Fibroblast of mammary gland (primary cell): ENCODE data around the gene KLHL7.
"Not testable (repeated sequence)": the region's sequence is repeated elsewhere in the genome, so short reads cannot be mapped to it uniquely, and the experiment has no call there.

ENCODE experiments used
- DNase-seq: peaks from one replicate; pipeline ENCODE4 v3.0.0-alpha.2; 2010; ENCODE audit warnings: low read depth
- H3K4me3 ChIP-seq: 2 replicates; pipeline ENCODE4 v1.5.1; 2011; ENCODE audit warnings: low read depth, mild to moderate bottlenecking, low read length, moderate library complexity; ENCODE audit not compliant: control insufficient read depth
- CTCF ChIP-seq: conservative IDR thresholded peaks from 2 replicates; pipeline ENCODE4 v1.5.1; 2011; ENCODE audit warnings: low read depth, low read length, inconsistent platforms; ENCODE audit not compliant: control insufficient read depth, insufficient read depth

KLHL7 gene

DNA sequence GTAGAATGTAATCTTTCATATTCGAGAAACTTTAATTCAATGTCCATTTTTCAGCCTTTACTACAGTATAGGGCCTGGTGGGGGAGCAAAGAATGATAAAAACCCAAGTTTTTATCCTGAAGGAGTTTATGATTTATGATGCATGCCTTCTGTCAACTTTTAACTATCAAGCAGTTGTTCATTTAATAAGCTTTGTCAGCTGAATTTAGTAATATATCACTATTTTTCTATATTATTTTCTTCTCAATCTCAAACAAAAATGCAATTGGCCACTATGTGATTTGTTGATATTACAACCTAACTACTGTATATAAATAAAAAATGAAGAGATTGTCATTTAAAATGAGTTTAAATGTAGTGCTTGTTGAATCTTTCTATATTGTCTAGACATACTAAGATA, 78.7 kb downstream of the KLHL7 start:
- H3K4me3 ChIP-seq = no peak overlapping the region
- no peak for DNase-seq
- TF ChIP-seq CTCF = no peak

GRCh38 chr7:23184709-23185359, 79.2 kb downstream of the KLHL7 start:
- TF ChIP-seq CTCF = peak; percentile 65
- peak; percentile 68 for DNase-seq
- H3K4me3 ChIP-seq = no peak overlapping the region

DNA sequence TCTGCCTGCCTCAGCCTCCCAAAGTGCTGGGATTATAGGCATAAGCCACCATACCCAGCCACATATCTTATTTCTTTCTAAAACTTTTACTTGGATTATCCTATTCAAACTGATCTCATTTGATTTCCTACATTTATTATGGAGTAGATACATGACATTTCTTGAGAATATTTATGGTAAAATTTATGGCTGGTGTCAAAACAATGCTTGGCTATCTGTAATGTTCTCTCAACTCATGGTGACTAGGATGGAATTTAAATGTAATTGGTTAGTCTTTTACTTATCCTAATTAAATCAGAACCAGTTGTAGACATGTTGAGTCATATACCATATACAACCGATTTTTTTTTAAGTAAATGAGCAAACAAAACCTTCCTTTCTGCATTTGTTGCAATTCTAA, 80.4 kb downstream of the KLHL7 start:
- DNase-seq = no peak
- TF ChIP-seq CTCF = no peak
- no peak overlapping the region for H3K4me3 ChIP-seq

GRCh38 chr7:23191022-23191421, 85.4 kb downstream of the KLHL7 start:
- no peak for DNase-seq
- no peak for TF ChIP-seq CTCF
- no peak overlapping the region for H3K4me3 ChIP-seq

DNA sequence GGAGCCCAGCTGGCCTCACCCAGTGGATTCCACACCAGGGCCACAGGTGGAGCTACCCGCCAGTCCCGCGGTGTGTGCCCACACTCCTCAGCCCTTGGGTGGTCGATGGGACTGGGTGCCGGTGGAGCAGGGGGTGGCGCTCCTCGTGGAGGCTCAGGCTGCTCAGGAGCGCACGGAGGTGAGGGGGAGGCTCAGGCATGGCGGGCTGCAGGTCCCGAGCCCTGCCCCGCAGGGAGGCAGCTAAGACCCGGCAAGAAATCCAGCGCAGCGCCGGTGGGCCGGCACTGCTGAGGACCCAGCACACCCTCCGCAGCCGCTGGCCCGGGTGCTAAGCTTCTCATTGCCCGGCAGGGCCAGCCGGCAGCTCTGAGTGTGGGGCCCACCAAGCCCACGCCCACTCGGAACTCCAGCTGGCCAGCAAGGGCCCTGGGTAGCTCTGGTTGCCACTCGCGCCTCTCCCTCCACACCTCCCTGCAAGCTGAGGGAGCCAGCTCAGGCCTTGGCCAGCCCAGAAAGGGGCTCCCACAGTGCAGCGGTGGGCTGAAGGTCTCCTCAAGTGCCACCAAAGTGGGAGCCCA, 88.2 kb downstream of the KLHL7 start:
- not testable (repeated sequence) for H3K4me3 ChIP-seq, DNase-seq

DNA sequence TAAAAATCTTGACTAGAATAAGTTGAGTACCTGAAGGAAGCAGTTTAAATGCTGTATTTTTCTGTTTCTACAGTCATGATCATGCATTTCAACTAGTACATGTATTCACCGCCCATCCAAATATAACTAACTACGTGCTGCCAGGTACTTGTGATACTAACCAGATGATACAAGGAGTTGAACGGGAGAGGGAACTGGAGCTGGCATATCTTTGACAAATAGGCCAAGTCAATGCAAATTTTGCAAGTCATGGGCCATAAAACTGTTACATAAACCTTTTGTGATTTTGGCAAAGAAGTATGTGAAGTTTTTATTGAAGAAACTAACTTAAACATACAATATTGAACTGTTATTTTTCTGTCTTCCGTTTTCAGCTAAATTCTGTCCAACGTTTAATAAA, 90.7 kb downstream of the KLHL7 start:
- no peak for DNase-seq
- TF ChIP-seq CTCF = no peak
- no peak overlapping the region for H3K4me3 ChIP-seq

GRCh38 chr7:23197745-23198144, 92.2 kb downstream of the KLHL7 start:
- DNase-seq, H3K4me3 ChIP-seq: not testable (repeated sequence)

DNA sequence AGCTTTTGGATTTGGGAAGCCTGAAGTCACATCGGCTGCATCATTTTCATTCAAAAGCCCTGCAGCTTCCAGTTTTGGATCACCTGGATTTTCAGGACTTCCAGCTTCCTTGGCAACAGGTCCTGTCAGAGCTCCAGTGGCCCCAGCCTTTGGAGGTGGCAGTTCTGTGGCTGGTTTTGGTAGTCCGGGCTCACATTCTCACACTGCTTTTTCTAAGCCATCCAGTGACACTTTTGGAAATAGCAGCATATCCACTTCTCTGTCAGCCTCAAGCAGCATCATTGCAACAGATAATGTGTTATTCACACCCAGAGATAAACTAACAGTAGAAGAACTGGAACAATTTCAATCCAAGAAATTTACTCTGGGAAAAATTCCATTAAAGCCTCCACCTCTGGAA, 94.7 kb downstream of the KLHL7 start:
- H3K4me3 ChIP-seq = no peak overlapping the region
- no peak for TF ChIP-seq CTCF
- DNase-seq = no peak
